Astrocyte of the spinal cord (primary cell): Measurements from ENCODE around the gene GJA1.
"Not testable (repeated sequence)": the region's sequence is repeated elsewhere in the genome, so short reads cannot be mapped to it uniquely, and the experiment has no call there.

Experiments used
- DNase-seq: peaks from one replicate; pipeline ENCODE4 v3.0.0; 2011; ENCODE audit warnings: low read depth, low spot score
- H3K4me3 ChIP-seq: 2 replicates; pipeline ENCODE4 v1.5.1; 2011; ENCODE audit warnings: low read depth, mild to moderate bottlenecking, low read length, moderate library complexity
- in situ Hi-C: cut with HindIII; loops from 2 replicates; pipeline ENCODE4 v1.10.0; 2017; ENCODE audit warnings: low sequenced_read_pairs
- TF ChIP-seq, protein P1 (sequence below): IDR thresholded peaks from 2 replicates; pipeline ENCODE4 v1.5.1; 2012; ENCODE audit warnings: low read depth, mild to moderate bottlenecking, low read length, inconsistent platforms

Gene GJA1

GRCh38 chr6:121428872-121429756 lies 6.3 kb upstream of the GJA1 start:
- TF ChIP-seq, protein P1, sequence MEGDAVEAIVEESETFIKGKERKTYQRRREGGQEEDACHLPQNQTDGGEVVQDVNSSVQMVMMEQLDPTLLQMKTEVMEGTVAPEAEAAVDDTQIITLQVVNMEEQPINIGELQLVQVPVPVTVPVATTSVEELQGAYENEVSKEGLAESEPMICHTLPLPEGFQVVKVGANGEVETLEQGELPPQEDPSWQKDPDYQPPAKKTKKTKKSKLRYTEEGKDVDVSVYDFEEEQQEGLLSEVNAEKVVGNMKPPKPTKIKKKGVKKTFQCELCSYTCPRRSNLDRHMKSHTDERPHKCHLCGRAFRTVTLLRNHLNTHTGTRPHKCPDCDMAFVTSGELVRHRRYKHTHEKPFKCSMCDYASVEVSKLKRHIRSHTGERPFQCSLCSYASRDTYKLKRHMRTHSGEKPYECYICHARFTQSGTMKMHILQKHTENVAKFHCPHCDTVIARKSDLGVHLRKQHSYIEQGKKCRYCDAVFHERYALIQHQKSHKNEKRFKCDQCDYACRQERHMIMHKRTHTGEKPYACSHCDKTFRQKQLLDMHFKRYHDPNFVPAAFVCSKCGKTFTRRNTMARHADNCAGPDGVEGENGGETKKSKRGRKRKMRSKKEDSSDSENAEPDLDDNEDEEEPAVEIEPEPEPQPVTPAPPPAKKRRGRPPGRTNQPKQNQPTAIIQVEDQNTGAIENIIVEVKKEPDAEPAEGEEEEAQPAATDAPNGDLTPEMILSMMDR, result no peak
- DNase-seq, result no peak
- in situ Hi-C loops, result no loop called here

DNA sequence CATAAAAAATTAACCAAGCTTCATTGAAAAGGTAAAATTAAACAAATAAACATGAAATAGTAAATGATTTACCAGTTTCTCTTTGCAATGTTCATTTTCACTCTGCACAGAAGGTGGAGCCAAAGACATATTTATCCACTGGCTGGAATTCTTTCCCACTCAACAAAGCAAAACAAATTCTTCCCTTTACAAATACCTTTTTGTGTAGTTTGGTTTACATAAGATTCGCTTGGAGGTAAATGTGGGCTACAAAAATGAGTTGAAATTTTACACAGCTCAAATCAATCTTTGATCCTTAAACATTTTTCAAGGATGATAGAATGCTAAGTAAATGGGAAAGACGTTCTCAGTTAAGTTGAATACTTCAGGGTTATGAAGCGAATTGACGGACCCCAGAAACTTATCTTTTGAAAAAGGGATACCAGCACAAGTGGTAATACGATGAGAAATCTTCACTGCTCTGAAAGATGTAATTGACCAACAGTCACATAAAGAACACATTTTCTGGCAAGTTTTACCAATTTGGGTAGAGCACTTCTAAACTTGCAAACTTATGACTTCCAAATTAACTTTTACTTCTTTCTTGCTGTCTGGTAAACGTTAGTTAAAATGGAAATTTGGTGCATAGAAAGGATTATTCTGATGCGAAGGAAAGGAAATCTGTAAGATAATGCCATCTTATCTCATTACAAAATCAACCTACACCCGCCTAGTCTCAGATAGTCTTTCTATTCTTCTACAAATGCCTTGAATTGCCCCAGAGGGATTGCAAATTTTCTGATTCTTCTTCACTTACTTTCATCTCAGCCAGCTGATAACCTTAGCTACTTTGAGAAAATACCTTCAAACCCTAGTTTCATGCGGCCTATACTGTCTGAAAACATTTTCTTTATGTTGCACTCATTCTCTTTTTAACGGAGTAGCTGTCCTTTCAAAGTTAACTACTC lies 4.7 kb upstream of the GJA1 start:
- peak; percentile 68 for DNase-seq

More at GRCh38 chr6:121428872-121429756, 6.3 kb upstream of the GJA1 start:
- no peak overlapping the region for H3K4me3 ChIP-seq

DNA sequence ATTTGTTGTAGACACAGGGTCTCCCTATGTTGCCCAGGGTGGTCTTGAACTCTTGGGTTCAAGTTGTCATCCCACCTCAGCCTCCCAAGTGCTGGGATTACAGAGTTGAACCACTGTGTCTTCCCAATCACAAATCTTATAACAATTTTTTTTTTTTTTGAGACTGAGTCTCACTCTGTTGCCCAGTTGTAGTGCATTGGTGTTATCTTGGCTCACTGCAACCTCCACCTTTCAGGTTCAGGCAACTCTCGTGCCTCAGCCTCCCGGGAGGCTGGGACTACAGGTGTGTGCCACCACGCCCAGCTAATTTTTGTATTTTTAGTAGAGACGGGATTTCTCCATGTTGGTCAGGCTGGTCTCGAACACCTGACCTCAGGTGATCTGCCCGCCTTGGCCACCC lies 3.7 kb upstream of the GJA1 start:
- in situ Hi-C loops, result loop anchor here (10.0 kb wide), 1 partner anchor 413 kb away; no protein-coding TSS in a partner anchor
- H3K4me3 ChIP-seq, DNase-seq: not testable (repeated sequence)

More for the DNA sequence above, 4.7 kb upstream of the GJA1 start:
- TF ChIP-seq, protein P1, result peak; percentile 65
- in situ Hi-C loops, result loop anchor here (10.0 kb wide), 1 partner anchor 414 kb away; no protein-coding TSS in a partner anchor
- no peak overlapping the region for H3K4me3 ChIP-seq

GRCh38 chr6:121434037-121434770 lies 1.2 kb upstream of the GJA1 start:
- no peak for DNase-seq
- TF ChIP-seq, protein P1, result no peak
- no peak overlapping the region for H3K4me3 ChIP-seq
- in situ Hi-C loops, result loop anchor here (10.0 kb wide), 1 partner anchor 411 kb away; no protein-coding TSS in a partner anchor

DNA sequence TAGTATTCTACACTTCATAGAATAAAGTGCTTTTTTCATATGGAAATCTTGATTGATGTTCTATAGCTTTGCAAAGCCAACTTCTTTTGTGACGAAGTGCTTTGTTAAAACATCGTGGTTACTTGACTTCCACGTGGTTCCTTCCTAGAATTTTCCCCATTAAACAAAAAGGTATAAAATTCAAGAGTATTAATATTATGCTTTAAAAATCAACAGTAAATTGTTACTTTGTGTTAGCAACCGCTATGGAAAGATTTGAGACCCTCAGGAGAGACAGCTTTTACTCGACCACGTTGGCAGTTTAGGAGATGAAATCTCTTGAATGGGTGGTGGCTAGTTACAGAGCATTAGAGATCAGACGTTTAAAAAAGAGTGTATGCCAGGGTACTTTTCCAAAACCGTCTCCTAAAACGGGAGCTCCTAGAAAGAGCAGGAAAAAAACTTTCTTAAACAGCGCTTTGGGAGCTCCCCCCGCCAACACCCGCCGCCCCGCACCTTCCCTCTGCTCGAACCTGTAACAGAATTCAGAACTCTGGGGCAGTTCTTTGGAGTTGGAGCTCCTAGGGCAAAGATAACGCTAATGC lies 920 bp downstream of the GJA1 start:
- no peak for DNase-seq
- in situ Hi-C loops, result loop anchor here (10.0 kb wide), 1 partner anchor 408 kb away; no protein-coding TSS in a partner anchor
- TF ChIP-seq, protein P1, result no peak
- peak overlapping the region; percentile 96 for H3K4me3 ChIP-seq
